Liver (tissue), 9 donors: Measurements from ENCODE around the gene HLTF. TPM values are rescaled to one million over a fixed set of nuclear protein-coding genes. Genes with fewer than 3 reads are reported as not detected.
"Not testable (repeated sequence)": the region's sequence is repeated elsewhere in the genome, so short reads cannot be mapped to it uniquely, and the experiment has no call there.

ENCODE experiments used
- DNase-seq: peaks from one replicate; pipeline ENCODE4 v3.0.0-alpha.2; 2017; ENCODE audit warnings: low spot score
- H3K27ac ChIP-seq, 2 donors: one replicate each; pipeline ENCODE4 v1.7.0; 2013; ENCODE audit warnings: inconsistent platforms in 2 of 2, low read length in 2 of 2, control low read depth in 1 of 2, low read depth in 1 of 2, mild to moderate bottlenecking in 1 of 2
- H3K27me3 ChIP-seq, 4 donors: one replicate each; pipeline versions ENCODE4 v1.6.1 to v1.7.0; 2013; ENCODE audit warnings: low read length in 3 of 4, inconsistent platforms in 1 of 4, mild to moderate bottlenecking in 1 of 4, moderate library complexity in 1 of 4; ENCODE audit not compliant: control insufficient read depth in 4 of 4, insufficient read depth in 4 of 4
- H3K36me3 ChIP-seq, 4 donors: one replicate each; pipeline versions ENCODE4 v1.6.1 to v1.7.0; 2013; ENCODE audit warnings: low read length in 3 of 4, mild to moderate bottlenecking in 3 of 4, low read depth in 1 of 4, moderate library complexity in 1 of 4; ENCODE audit not compliant: control insufficient read depth in 4 of 4, insufficient read depth in 3 of 4
- H3K4me1 ChIP-seq, 4 donors: one replicate each; pipeline versions ENCODE4 v1.6.1 to v1.7.0; 2013; ENCODE audit warnings: low read length in 3 of 4, mild to moderate bottlenecking in 3 of 4, moderate library complexity in 1 of 4; ENCODE audit not compliant: control insufficient read depth in 4 of 4, insufficient read depth in 4 of 4
- H3K4me3 ChIP-seq, 3 donors: one replicate each; pipeline versions ENCODE4 v1.6.1 to v1.7.0; 2013; ENCODE audit warnings: low read length in 3 of 3, control low read depth in 1 of 3, low read depth in 1 of 3, mild to moderate bottlenecking in 1 of 3
- H3K9ac ChIP-seq, 2 donors: one replicate each; pipeline ENCODE4 v1.7.0; 2013; ENCODE audit warnings: low read length in 2 of 2, mild to moderate bottlenecking in 2 of 2, moderate library complexity in 2 of 2, control low read depth in 1 of 2, low read depth in 1 of 2
- H3K9me3 ChIP-seq, 4 donors: one replicate each; pipeline versions ENCODE4 v1.6.1 to v1.7.0; 2013; ENCODE audit warnings: low read length in 3 of 4; ENCODE audit not compliant: control insufficient read depth in 4 of 4
- EGR1 ChIP-seq, 2 donors: IDR thresholded peaks; 2 replicates each; pipeline ENCODE4 v1.6.1; 2016 to 2018; ENCODE audit warnings: antibody characterized with exemption in 2 of 2, low read depth in 2 of 2
- FOXA1 ChIP-seq: IDR thresholded peaks from 2 replicates; pipeline ENCODE4 v1.6.1; 2016; ENCODE audit warnings: antibody characterized with exemption
- FOXA2 ChIP-seq: IDR thresholded peaks from 2 replicates; pipeline ENCODE4 v1.6.1; 2016; ENCODE audit warnings: antibody characterized with exemption
- GABPA ChIP-seq, 2 donors: IDR thresholded peaks in 1 of 2; conservative IDR thresholded peaks in 1 of 2; 2 replicates each; pipeline ENCODE4 v1.6.1; 2016; ENCODE audit warnings: antibody characterized with exemption in 2 of 2, mild to moderate bottlenecking in 1 of 2, moderate library complexity in 1 of 2
- HNF4A ChIP-seq, 2 donors: conservative IDR thresholded peaks; 2 replicates each; pipeline ENCODE4 v1.6.1; 2016; ENCODE audit warnings: antibody characterized with exemption in 2 of 2, mild to moderate bottlenecking in 2 of 2
- HNF4G ChIP-seq: IDR thresholded peaks from 2 replicates; pipeline ENCODE4 v1.6.1; 2016; ENCODE audit warnings: antibody characterized with exemption
- JUND ChIP-seq, 2 donors: IDR thresholded peaks; 2 replicates each; pipeline ENCODE4 v1.6.1; 2016; ENCODE audit warnings: antibody characterized with exemption in 2 of 2
- NR2F2 ChIP-seq: IDR thresholded peaks from 2 replicates; pipeline ENCODE4 v1.6.1; 2016; ENCODE audit warnings: antibody characterized with exemption
- RAD21 ChIP-seq, 2 donors: IDR thresholded peaks; 2 replicates each; pipeline ENCODE4 v1.6.1; 2016; ENCODE audit warnings: antibody characterized with exemption in 2 of 2, mild to moderate bottlenecking in 2 of 2
- RXRA ChIP-seq, 2 donors: IDR thresholded peaks; 2 replicates each; pipeline ENCODE4 v1.6.1; 2017 to 2018; ENCODE audit warnings: antibody characterized with exemption in 2 of 2, mild to moderate bottlenecking in 1 of 2
- SP1 ChIP-seq: IDR thresholded peaks from 2 replicates; pipeline ENCODE4 v1.6.1; 2018; ENCODE audit warnings: antibody characterized with exemption, mild to moderate bottlenecking
- TAF1 ChIP-seq: conservative IDR thresholded peaks from 2 replicates; pipeline ENCODE4 v1.6.1; 2016; ENCODE audit warnings: antibody characterized with exemption, mild to moderate bottlenecking
- YY1 ChIP-seq: IDR thresholded peaks from 2 replicates; pipeline ENCODE4 v1.6.1; 2016; ENCODE audit warnings: antibody characterized with exemption, mild to moderate bottlenecking
- WGBS: extraction: QIAGEN DNeasy Blood & Tissue Kit; methylation state at CpG from one replicate; pipeline ENCODE4 v1.1.7; 2013; 5-methylcytosine and 5-hydroxymethylcytosine counted together
- polyA plus RNA-seq, 2 donors: library from polyadenylated mRNA; stranded (reverse) in 1 of 2; unstranded in 1 of 2; fragments of 200-250 nt in 1 of 2; fragments of >200 nt in 1 of 2; fragmentation: Nextera tagmentation in 1 of 2; extraction: Ambion mirVana in 1 of 2; gene quantifications; one replicate each; pipeline versions ENCODE4 v1.2.1 to v1.2.3, GENCODE V29; 2013 to 2015
- total RNA-seq, 2 donors: library from RNA; depleted of rRNA; stranded (reverse); fragments of >200 nt; gene quantifications; one replicate each; pipeline ENCODE4 v1.2.3, GENCODE V29; 2014
- TF ChIP-seq, protein P1 (sequence below): IDR thresholded peaks from 2 replicates; pipeline ENCODE4 v1.6.1; 2016; ENCODE audit warnings: antibody characterized with exemption
- TF ChIP-seq, protein P2 (sequence below): fragments of 150-350 bp; IDR thresholded peaks from 2 replicates; pipeline ENCODE4 v1.5.1; 2017; ENCODE audit warnings: improper control_type of control experiment, low read depth, low read length; ENCODE audit not compliant: missing input control
- TF ChIP-seq, protein P3 (sequence below): IDR thresholded peaks from 2 replicates; pipeline ENCODE4 v1.6.1; 2016; ENCODE audit warnings: antibody characterized with exemption
- TF ChIP-seq, protein P4 (sequence below): IDR thresholded peaks from 2 replicates; pipeline ENCODE4 v1.6.1; 2016; ENCODE audit warnings: antibody characterized with exemption, mild to moderate bottlenecking
- TF ChIP-seq, protein P5 (sequence below): IDR thresholded peaks from 2 replicates; pipeline ENCODE4 v1.6.1; 2016; ENCODE audit warnings: antibody characterized with exemption
- donor health status: healthy.
- donor health status: healthy.
- donor health status: healthy.
- donor health status: healthy.
- donor health status: healthy.

HLTF gene
- total and polyA plus RNA-seq, 4 donors, result 4.1 to 31.7 (median 17.0) TPM

DNA sequence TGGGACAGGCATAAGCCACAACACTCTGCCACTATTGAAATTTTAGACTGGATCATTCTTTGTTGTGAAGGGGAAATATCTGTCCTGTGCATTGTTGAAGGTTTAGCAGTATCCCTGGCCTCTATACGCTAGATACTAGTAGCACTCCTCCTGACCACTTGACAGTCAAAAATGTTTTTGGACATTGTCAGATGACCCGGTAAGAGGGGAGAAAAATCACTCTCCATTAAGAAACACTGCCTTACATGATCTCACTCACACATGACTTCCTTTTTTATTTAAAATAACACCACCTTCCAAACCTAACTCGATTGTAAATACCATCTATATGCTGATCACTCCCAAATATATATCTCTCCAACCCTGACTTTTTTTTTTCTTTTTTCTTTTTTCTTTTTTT, 15.3 kb upstream of the HLTF start (continued):
- TF ChIP-seq JUND (IDR thresholded peaks at IDR 0.05), result no peak
- TF ChIP-seq, protein P1, sequence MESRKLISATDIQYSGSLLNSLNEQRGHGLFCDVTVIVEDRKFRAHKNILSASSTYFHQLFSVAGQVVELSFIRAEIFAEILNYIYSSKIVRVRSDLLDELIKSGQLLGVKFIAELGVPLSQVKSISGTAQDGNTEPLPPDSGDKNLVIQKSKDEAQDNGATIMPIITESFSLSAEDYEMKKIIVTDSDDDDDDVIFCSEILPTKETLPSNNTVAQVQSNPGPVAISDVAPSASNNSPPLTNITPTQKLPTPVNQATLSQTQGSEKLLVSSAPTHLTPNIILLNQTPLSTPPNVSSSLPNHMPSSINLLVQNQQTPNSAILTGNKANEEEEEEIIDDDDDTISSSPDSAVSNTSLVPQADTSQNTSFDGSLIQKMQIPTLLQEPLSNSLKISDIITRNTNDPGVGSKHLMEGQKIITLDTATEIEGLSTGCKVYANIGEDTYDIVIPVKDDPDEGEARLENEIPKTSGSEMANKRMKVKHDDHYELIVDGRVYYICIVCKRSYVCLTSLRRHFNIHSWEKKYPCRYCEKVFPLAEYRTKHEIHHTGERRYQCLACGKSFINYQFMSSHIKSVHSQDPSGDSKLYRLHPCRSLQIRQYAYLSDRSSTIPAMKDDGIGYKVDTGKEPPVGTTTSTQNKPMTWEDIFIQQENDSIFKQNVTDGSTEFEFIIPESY, result no peak

DNA sequence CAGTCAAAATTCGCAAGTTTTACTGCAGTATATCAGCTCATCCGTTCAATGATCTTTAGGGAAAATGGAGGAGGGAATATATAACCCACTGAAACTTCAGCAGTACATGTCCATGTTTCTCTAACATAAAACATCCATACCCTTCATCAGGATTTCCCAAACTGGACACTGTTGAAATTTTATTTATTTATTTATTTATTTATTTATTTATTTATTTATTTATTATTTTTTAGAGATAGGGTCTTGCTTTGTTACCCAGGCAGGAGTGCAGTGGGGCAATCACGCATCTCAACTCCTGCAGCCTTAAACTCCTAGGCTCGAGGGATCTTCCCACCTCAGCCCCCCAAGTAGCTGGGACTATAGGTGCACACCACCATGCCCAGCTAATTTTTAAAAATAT, 14.8 kb upstream of the HLTF start:
- Histone ChIP-seq H3K9me3 (no peaks in the 10 kb centered on the region), H3K4me1 (no peaks in the 10 kb centered on the region), H3K36me3 (no peaks in the 10 kb centered on the region), H3K27me3 (no peaks in the 10 kb centered on the region), H3K27ac (no peak overlapping the region), H3K9ac (no peak overlapping the region), H3K4me3 (no peak overlapping the region)
- WGBS, result 93% methylated on average over 4 of the region's 4 CpGs
- no peak for DNase-seq
- TF ChIP-seq GABPA (IDR thresholded peaks at IDR 0.05 in 1 of 2, conservative IDR thresholded peaks at IDR 0.05 in 1 of 2) (no peak), HNF4G (no peak), RXRA (IDR thresholded peaks at IDR 0.05) (no peak), RAD21 (IDR thresholded peaks at IDR 0.05) (no peak), NR2F2 (no peak)
- TF ChIP-seq, protein P2, sequence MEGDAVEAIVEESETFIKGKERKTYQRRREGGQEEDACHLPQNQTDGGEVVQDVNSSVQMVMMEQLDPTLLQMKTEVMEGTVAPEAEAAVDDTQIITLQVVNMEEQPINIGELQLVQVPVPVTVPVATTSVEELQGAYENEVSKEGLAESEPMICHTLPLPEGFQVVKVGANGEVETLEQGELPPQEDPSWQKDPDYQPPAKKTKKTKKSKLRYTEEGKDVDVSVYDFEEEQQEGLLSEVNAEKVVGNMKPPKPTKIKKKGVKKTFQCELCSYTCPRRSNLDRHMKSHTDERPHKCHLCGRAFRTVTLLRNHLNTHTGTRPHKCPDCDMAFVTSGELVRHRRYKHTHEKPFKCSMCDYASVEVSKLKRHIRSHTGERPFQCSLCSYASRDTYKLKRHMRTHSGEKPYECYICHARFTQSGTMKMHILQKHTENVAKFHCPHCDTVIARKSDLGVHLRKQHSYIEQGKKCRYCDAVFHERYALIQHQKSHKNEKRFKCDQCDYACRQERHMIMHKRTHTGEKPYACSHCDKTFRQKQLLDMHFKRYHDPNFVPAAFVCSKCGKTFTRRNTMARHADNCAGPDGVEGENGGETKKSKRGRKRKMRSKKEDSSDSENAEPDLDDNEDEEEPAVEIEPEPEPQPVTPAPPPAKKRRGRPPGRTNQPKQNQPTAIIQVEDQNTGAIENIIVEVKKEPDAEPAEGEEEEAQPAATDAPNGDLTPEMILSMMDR, result no peak

DNA sequence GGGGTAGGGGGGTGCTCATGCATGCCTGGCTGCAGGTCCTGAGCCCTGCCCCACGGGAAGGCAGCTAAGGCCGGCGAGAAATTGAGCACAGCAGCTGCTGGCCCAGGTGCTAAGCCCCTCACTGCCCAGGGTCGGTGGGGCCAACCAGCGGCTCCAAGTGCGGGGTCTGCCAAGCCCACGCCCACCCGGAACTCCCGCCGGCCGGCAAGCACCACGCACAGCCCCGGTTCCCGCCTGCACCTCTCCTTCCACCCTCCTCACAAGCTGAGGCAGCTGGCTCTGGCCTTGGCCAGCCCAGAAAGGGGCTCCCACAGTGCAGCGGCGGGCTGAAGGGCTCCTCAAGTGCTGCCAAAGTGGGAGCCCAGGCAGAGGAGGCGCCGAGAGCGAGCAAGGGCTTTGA, 11.7 kb upstream of the HLTF start:
- 98% methylated on average over 19 of the region's 19 CpGs for WGBS
- not testable (repeated sequence) for H3K27me3 ChIP-seq

DNA sequence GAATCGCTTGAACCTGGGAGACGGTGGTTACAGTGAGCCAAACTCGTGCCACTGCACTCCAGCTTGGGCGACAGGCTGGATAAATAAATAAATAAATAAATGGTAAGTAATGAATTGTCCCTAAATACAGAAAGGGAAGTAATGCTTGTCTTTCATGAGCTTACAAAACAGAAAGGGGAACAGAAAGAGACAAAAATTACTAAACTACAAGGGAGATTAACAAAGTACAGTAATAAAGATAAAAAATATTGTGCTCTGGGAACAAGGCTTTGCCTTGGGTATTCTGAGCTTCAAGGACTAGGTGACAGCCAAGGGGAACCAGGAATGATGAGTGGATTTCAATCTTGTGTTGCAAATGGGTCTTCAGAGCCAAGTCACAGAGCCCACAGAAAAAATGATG, 9.2 kb upstream of the HLTF start:
- no peak overlapping the region for H3K9ac ChIP-seq
- no peaks in the 10 kb centered on the region for H3K27me3 ChIP-seq
- no peak for DNase-seq
- no peaks in the 10 kb centered on the region for H3K36me3 ChIP-seq
- WGBS, result 92% methylated on average over 4 of the region's 4 CpGs
- H3K9me3 ChIP-seq, result no peaks in the 10 kb centered on the region
- no peak overlapping the region for H3K4me3 ChIP-seq
- no peak overlapping the region for H3K27ac ChIP-seq
- no peaks in the 10 kb centered on the region for H3K4me1 ChIP-seq
- no peak for TF ChIP-seq EGR1 (IDR thresholded peaks at IDR 0.05; ENCODE audit: low read depth in 2 of 2)
- TF ChIP-seq, protein P3, sequence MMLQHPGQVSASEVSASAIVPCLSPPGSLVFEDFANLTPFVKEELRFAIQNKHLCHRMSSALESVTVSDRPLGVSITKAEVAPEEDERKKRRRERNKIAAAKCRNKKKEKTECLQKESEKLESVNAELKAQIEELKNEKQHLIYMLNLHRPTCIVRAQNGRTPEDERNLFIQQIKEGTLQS, result no peak
- TF ChIP-seq TAF1, result no peak
- no peak for TF ChIP-seq NR2F2
- TF ChIP-seq, protein P4, sequence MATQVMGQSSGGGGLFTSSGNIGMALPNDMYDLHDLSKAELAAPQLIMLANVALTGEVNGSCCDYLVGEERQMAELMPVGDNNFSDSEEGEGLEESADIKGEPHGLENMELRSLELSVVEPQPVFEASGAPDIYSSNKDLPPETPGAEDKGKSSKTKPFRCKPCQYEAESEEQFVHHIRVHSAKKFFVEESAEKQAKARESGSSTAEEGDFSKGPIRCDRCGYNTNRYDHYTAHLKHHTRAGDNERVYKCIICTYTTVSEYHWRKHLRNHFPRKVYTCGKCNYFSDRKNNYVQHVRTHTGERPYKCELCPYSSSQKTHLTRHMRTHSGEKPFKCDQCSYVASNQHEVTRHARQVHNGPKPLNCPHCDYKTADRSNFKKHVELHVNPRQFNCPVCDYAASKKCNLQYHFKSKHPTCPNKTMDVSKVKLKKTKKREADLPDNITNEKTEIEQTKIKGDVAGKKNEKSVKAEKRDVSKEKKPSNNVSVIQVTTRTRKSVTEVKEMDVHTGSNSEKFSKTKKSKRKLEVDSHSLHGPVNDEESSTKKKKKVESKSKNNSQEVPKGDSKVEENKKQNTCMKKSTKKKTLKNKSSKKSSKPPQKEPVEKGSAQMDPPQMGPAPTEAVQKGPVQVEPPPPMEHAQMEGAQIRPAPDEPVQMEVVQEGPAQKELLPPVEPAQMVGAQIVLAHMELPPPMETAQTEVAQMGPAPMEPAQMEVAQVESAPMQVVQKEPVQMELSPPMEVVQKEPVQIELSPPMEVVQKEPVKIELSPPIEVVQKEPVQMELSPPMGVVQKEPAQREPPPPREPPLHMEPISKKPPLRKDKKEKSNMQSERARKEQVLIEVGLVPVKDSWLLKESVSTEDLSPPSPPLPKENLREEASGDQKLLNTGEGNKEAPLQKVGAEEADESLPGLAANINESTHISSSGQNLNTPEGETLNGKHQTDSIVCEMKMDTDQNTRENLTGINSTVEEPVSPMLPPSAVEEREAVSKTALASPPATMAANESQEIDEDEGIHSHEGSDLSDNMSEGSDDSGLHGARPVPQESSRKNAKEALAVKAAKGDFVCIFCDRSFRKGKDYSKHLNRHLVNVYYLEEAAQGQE, result no peak
- TF ChIP-seq SP1, result no peak
- TF ChIP-seq, protein P1, result no peak
- TF ChIP-seq JUND (IDR thresholded peaks at IDR 0.05), result no peak
- TF ChIP-seq, protein P5, sequence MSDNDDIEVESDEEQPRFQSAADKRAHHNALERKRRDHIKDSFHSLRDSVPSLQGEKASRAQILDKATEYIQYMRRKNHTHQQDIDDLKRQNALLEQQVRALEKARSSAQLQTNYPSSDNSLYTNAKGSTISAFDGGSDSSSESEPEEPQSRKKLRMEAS, result no peak
- TF ChIP-seq YY1, result no peak
- TF ChIP-seq FOXA1, result no peak
- TF ChIP-seq RXRA (IDR thresholded peaks at IDR 0.05), result no peak
- no peak for TF ChIP-seq HNF4A (conservative IDR thresholded peaks at IDR 0.05)
- TF ChIP-seq GABPA (IDR thresholded peaks at IDR 0.05 in 1 of 2, conservative IDR thresholded peaks at IDR 0.05 in 1 of 2), result no peak
- no peak for TF ChIP-seq HNF4G
- no peak for TF ChIP-seq FOXA2

More for the DNA sequence above, 11.7 kb upstream of the HLTF start:
- not testable (repeated sequence) for H3K36me3 ChIP-seq, H3K27ac ChIP-seq, H3K4me3 ChIP-seq, H3K9ac ChIP-seq, H3K4me1 ChIP-seq, DNase-seq, H3K9me3 ChIP-seq
